GM18508 (cell line): ENCODE results near the gene DNAAF9.
"Not testable (repeated sequence)": the region's sequence is repeated elsewhere in the genome, so short reads cannot be mapped to it uniquely, and the experiment has no call there.

Experiments
- ATAC-seq: cut with Tn5 transposase; IDR thresholded peaks from one replicate; pipeline ENCODE4 v1.9.1; 2021; ENCODE audit warnings: moderate number of reproducible peaks; ENCODE audit not compliant: insufficient read depth, unreplicated experiment

Gene DNAAF9

GRCh38 chr20:3407040-3407770, at the start of gene DNAAF9:
DNAAF9 (minus strand) TSS chr20:3407669; CDS start chr20:3407557, 112 bp downstream.
- ATAC-seq = no peak

GRCh38 chr20:3456648-3457047, 49.2 kb upstream of the DNAAF9 start:
- ATAC-seq = no peak

- no peak for ATAC-seq
Measured at GRCh38 chr20:3454831-3455230, 47.4 kb upstream of the DNAAF9 start.

DNA sequence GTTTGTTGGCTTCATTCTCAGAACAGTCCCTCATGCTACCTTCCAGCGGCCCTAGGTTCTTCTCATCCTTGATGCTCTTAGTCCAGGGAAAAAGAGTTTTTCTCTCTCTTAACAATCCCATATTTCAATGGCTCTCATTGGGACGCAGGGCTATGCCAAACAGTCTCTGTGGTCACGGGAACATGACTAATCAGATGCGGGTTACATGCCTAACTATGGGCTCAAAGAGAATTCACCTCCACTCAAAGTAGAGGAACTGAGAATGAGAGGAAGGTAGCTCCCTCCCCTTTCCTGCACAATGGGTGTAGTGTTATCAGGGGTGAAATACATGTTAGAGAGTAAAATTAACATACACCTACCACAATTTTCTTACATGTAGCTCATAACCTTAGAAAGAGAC, 45.2 kb upstream of the DNAAF9 start:
- ATAC-seq = no peak

DNA sequence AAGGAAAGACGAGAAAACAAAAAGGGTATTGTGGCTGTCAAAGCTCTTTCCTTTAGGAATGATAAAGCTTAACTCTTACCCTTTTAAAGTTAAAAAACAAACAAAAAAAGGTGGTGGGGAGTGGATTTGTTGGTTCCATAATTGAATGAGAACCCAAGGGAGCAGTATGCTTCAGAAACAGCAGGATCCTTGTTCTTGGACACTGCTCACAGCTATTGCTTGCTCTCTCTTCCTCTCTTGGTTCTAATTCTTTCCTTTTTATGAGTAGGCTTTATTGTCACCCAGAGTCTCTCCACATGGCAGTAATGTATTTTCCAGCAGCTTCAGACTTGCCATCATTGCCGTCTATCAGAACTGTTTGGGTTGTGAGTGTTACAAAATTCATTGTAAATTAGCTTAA, 44.7 kb upstream of the DNAAF9 start:
- no peak for ATAC-seq

DNA sequence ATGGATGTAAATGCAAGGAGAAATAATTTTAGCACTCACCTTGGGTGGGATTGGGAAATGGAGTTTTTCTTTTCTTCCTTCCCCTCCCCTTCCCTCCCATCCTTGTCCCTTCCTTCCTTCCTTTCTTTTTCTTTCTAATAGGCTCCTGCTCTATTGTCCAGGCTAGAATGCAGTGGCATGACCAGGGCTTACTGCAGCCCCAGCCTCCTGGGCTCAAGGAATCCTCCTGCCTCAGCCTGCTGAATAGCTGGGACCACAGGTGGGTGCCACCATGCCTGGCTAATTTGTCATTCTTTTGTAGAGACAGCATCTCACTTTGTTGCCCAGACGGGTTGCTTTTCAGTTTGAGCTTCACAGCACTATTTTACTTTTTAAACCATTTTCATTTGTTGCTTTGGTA, 41.9 kb upstream of the DNAAF9 start:
- no peak for ATAC-seq

DNA sequence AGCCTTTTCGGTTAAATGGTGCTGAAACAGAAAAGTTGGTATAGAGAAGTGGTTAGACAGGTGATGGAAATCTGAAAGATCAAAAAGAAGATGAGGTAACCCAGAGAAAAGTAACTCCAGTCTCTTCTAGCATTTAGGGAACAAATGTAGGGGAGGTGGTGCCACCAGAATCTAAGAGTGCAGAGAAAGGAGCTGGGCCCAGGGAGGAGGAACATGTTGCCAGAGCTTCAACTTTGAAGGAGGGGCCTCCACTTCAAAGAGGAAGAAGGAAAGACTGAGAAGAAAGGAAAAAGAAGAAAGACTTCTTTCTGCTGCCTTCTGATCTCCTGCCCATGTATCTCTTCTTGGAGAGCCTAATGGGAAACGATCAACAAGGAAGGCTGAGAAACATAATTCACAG, 39.9 kb upstream of the DNAAF9 start:
- no peak for ATAC-seq

- no peak for ATAC-seq
Measured at GRCh38 chr20:3446779-3447178, 39.3 kb upstream of the DNAAF9 start.

- ATAC-seq = no peak
Measured at GRCh38 chr20:3436864-3437574, 29.6 kb upstream of the DNAAF9 start.

DNA sequence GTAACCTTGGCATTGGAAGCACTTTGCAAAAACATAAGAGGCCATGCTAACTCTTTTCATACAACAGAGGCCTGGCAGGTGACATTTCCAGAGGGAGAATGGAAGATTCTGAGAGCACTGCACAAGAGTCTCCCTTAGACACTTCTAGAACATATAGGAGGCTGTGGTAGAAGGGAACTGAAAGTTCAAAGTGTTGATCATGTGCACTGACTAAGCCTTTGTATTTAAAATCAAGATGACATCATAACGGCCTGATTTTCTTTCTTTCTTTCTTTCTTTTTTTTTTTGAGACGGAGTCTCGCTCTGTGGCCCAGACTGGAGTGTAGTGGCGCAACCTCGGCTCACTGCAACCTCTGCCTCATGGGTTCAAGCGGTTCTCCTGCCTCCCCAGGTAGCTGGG, 26.8 kb upstream of the DNAAF9 start:
- no peak for ATAC-seq

DNA sequence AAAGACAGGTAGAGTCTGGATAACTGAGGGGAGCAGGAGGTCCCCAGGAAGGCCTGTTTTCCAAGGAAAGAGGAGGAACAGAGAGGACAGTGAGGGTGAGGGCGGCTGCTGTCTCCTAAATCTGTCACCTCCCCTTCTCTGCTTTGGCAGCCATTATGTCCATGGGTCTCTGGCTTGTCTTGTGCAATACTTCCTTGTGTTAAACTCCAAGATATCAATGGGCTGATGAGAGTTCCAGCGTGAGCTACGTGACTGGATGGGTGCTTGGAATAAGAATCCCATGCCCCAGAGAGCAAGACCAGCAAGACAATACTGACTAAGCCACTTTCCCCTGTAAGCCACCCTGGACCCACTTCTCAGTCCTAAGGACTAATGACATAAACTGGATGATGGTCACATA, 26.3 kb upstream of the DNAAF9 start:
- no peak for ATAC-seq

GRCh38 chr20:3432844-3433243, 25.4 kb upstream of the DNAAF9 start:
- no peak for ATAC-seq

DNA sequence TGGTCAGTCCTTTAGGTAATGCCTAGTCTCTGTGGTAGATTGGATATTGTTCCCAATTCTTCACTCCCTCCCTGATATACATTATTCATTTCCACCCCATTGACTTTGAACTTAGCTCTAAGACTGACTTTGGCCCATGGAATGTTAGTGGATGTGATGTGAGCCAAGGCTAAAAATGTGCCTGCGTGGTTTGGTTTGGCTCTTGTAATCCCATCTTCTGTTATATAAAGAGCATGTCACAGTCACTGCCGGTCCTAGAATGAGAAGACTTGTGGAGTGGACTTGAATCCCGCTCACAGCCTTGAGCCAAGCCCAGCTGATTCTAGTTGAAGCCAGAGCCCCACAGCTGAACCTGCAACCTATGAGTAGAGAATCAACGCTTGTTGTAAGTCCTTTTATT, 23.6 kb upstream of the DNAAF9 start:
- ATAC-seq = no peak

GRCh38 chr20:3430376-3431069, 23.1 kb upstream of the DNAAF9 start:
- peak; percentile 50 for ATAC-seq

- ATAC-seq = not testable (repeated sequence)
Measured at GRCh38 chr20:3426766-3427165, 19.3 kb upstream of the DNAAF9 start.

DNA sequence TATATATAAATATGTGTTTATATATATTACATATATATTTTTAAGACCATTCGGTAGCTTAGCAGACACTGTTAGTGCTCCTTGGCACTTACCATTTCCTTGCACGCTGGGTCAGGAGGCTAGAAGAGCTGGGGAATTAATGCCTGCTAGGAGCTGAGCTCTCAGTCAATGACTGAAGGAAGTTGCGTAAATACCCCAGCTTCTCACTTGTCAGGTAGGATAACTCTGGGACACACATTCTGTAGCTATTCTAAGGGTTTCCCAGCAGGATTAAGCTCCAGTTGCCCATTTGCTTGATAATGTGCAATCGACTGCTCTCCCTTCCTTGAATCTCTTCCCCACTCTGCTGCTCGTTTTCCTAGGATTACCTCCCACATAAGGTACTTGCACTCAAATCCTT, 15.7 kb upstream of the DNAAF9 start:
- no peak for ATAC-seq

GRCh38 chr20:3421985-3422384, 14.5 kb upstream of the DNAAF9 start:
- ATAC-seq = no peak

DNA sequence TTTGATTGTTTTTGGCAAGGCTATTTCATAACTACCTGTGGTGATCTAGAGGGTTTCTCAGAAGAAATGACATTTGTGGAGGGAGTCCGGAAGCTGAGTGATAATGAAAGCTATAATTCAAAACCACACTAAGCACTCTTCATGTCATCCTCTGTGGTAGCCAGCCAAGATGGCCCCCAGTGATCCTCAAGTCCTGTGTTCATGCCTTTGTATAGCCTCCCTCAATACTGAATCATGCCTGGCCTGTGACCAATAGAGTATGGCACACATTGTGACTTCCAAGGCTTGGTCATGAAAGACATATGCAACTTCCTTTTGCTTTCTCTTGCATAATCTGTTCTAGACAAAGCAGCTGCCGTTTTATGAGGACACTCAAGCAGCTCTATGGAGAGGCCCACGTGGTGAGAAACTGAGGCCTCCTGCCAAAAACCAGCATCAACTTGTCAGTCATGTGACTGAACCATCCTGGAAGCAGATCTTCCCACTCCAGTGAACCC, 12.8 kb upstream of the DNAAF9 start:
- ATAC-seq = no peak

GRCh38 chr20:3418161-3418560, 10.7 kb upstream of the DNAAF9 start:
- ATAC-seq = not testable (repeated sequence)

DNA sequence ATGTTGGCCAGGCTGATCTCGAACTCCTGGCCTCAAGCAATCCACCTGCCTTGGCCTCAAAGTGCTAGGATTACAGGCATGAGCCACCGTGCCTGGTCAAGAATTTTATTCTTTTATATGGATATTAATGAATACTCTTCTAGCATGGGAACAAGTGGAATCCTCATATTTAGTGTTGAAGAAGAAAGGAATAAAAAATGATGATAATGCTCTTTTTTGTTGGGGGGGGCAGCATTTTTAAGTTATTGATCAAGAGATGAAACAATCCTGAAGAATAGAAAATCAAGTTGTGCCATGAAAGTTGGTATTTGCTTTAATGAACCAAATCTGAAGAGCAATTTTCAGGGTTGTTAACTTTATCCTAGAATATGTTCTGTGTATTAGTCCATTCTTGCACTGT, 6.7 kb upstream of the DNAAF9 start:
- no peak for ATAC-seq

GRCh38 chr20:3413393-3413889, 6.0 kb upstream of the DNAAF9 start:
- no peak for ATAC-seq
